Measurements from ENCODE around the gene ASPN. TPM values are rescaled to one million over a fixed set of nuclear protein-coding genes. Genes with fewer than 3 reads are reported as not detected.

Gene ASPN
- not detected for total RNA-seq
- total RNA-seq: 0 reads per million in 2 donors

GRCh38 chr9:92482329-92482728 lies at the start of gene ASPN:
Gene ASPN, minus strand, starts transcription at chr9:92482506.
- Mint-ChIP-seq H3K36me3 (ENCODE audit: low read depth) (no peaks in the 10 kb centered on the region), H3K4me1 (peaks cover 5% of the 10 kb centered on the region), H3K4me3 (no peak within 1 kb of the TSS), H3K27ac (no peak within 1 kb of the TSS), H3K27me3 (no peaks in the 10 kb centered on the region)
- ATAC-seq (no peak), DNase-seq (no peak)
- no peaks in the 10 kb centered on the region for H3K9me3 ChIP-seq (ENCODE audit: control insufficient read depth, low read length, poor library complexity, severe bottlenecking)

GRCh38 chr9:92530893-92531292 lies 48.6 kb upstream of the ASPN start:
- no peaks in the 10 kb centered on the region for H3K9me3 ChIP-seq (ENCODE audit: control insufficient read depth, low read length, poor library complexity, severe bottlenecking)
- Mint-ChIP-seq H3K4me3 (no peak overlapping the region), H3K4me1 (peaks cover 12% of the 10 kb centered on the region), H3K36me3 (ENCODE audit: low read depth) (no peaks in the 10 kb centered on the region), H3K27me3 (no peaks in the 10 kb centered on the region), H3K27ac (no peak overlapping the region)
- ATAC-seq: no peak
- no peak for DNase-seq

- DNase-seq (no peak), ATAC-seq (no peak)
- Mint-ChIP-seq H3K4me3 (no peak overlapping the region), H3K27me3 (no peaks in the 10 kb centered on the region), H3K4me1 (peaks cover 2% of the 10 kb centered on the region), H3K36me3 (ENCODE audit: low read depth) (no peaks in the 10 kb centered on the region), H3K27ac (no peak overlapping the region)
- no peaks in the 10 kb centered on the region for H3K9me3 ChIP-seq (ENCODE audit: control insufficient read depth, low read length, poor library complexity, severe bottlenecking)
Observed at GRCh38 chr9:92529124-92529523, 46.8 kb upstream of the ASPN start.

- no peak for DNase-seq
- no peaks in the 10 kb centered on the region for H3K9me3 ChIP-seq (ENCODE audit: control insufficient read depth, low read length, poor library complexity, severe bottlenecking)
- no peaks in the 10 kb centered on the region for H3K36me3 Mint-ChIP-seq (ENCODE audit: low read depth)
- H3K4me1 Mint-ChIP-seq: no peaks in the 10 kb centered on the region
- no peak overlapping the region for H3K27ac Mint-ChIP-seq
- no peaks in the 10 kb centered on the region for H3K27me3 Mint-ChIP-seq
- ATAC-seq: no peak
- no peak overlapping the region for H3K4me3 Mint-ChIP-seq
Observed at GRCh38 chr9:92528522-92528849, 46.2 kb upstream of the ASPN start.

- no peak for DNase-seq
- Mint-ChIP-seq H3K4me1 (no peaks in the 10 kb centered on the region), H3K27ac (no peak overlapping the region), H3K4me3 (no peak overlapping the region), H3K36me3 (ENCODE audit: low read depth) (no peaks in the 10 kb centered on the region), H3K27me3 (no peaks in the 10 kb centered on the region)
- no peak for ATAC-seq
- no peaks in the 10 kb centered on the region for H3K9me3 ChIP-seq (ENCODE audit: control insufficient read depth, low read length, poor library complexity, severe bottlenecking)
Observed at GRCh38 chr9:92527832-92528521, 45.7 kb upstream of the ASPN start.

GRCh38 chr9:92527291-92527828 lies 45.1 kb upstream of the ASPN start:
- no peaks in the 10 kb centered on the region for H3K9me3 ChIP-seq (ENCODE audit: control insufficient read depth, low read length, poor library complexity, severe bottlenecking)
- no peaks in the 10 kb centered on the region for H3K36me3 Mint-ChIP-seq (ENCODE audit: low read depth)
- no peaks in the 10 kb centered on the region for H3K4me1 Mint-ChIP-seq
- no peaks in the 10 kb centered on the region for H3K27me3 Mint-ChIP-seq
- ATAC-seq: no peak
- H3K4me3 Mint-ChIP-seq: no peak overlapping the region
- DNase-seq: no peak
- H3K27ac Mint-ChIP-seq: no peak overlapping the region

GRCh38 chr9:92525306-92525705 lies 43.0 kb upstream of the ASPN start:
- ATAC-seq (no peak), DNase-seq (no peak)
- Mint-ChIP-seq H3K27ac (no peak overlapping the region), H3K4me1 (no peaks in the 10 kb centered on the region), H3K36me3 (ENCODE audit: low read depth) (no peaks in the 10 kb centered on the region), H3K4me3 (no peak overlapping the region), H3K27me3 (no peaks in the 10 kb centered on the region)
- H3K9me3 ChIP-seq (ENCODE audit: control insufficient read depth, low read length, poor library complexity, severe bottlenecking): no peaks in the 10 kb centered on the region

- no peak overlapping the region for H3K27ac Mint-ChIP-seq
- no peaks in the 10 kb centered on the region for H3K4me1 Mint-ChIP-seq
- H3K27me3 Mint-ChIP-seq: no peaks in the 10 kb centered on the region
- H3K36me3 Mint-ChIP-seq (ENCODE audit: low read depth): no peaks in the 10 kb centered on the region
- ATAC-seq (no peak), DNase-seq (no peak)
- H3K4me3 Mint-ChIP-seq: no peak overlapping the region
- no peaks in the 10 kb centered on the region for H3K9me3 ChIP-seq (ENCODE audit: control insufficient read depth, low read length, poor library complexity, severe bottlenecking)
Observed at GRCh38 chr9:92524881-92525280, 42.6 kb upstream of the ASPN start.

GRCh38 chr9:92522983-92523970 lies 41.0 kb upstream of the ASPN start:
- no peak overlapping the region for H3K27ac Mint-ChIP-seq
- H3K9me3 ChIP-seq (ENCODE audit: control insufficient read depth, low read length, poor library complexity, severe bottlenecking): no peaks in the 10 kb centered on the region
- H3K4me1 Mint-ChIP-seq: no peaks in the 10 kb centered on the region
- H3K36me3 Mint-ChIP-seq (ENCODE audit: low read depth): no peaks in the 10 kb centered on the region
- ATAC-seq: no peak
- DNase-seq: no peak
- H3K4me3 Mint-ChIP-seq: no peak overlapping the region
- no peaks in the 10 kb centered on the region for H3K27me3 Mint-ChIP-seq

- no peaks in the 10 kb centered on the region for H3K9me3 ChIP-seq (ENCODE audit: control insufficient read depth, low read length, poor library complexity, severe bottlenecking)
- Mint-ChIP-seq H3K27ac (no peak overlapping the region), H3K4me3 (no peak overlapping the region), H3K4me1 (no peaks in the 10 kb centered on the region), H3K36me3 (ENCODE audit: low read depth) (no peaks in the 10 kb centered on the region), H3K27me3 (no peaks in the 10 kb centered on the region)
- DNase-seq (no peak), ATAC-seq (no peak)
Observed at GRCh38 chr9:92520837-92521236, 38.5 kb upstream of the ASPN start.

- DNase-seq (no peak), ATAC-seq (no peak)
- peaks cover 4% of the 10 kb centered on the region for H3K4me1 Mint-ChIP-seq
- H3K36me3 Mint-ChIP-seq (ENCODE audit: low read depth): peaks cover 2% of the 10 kb centered on the region
- no peak overlapping the region for H3K27ac Mint-ChIP-seq
- H3K9me3 ChIP-seq (ENCODE audit: control insufficient read depth, low read length, poor library complexity, severe bottlenecking): no peaks in the 10 kb centered on the region
- no peak overlapping the region for H3K4me3 Mint-ChIP-seq
- no peaks in the 10 kb centered on the region for H3K27me3 Mint-ChIP-seq
Observed at GRCh38 chr9:92518199-92518598, 35.9 kb upstream of the ASPN start.

- Mint-ChIP-seq H3K27me3 (no peaks in the 10 kb centered on the region), H3K4me3 (no peak overlapping the region), H3K4me1 (peaks cover 4% of the 10 kb centered on the region), H3K36me3 (ENCODE audit: low read depth) (peaks cover 2% of the 10 kb centered on the region), H3K27ac (no peak overlapping the region)
- DNase-seq (no peak), ATAC-seq (no peak)
- H3K9me3 ChIP-seq (ENCODE audit: control insufficient read depth, low read length, poor library complexity, severe bottlenecking): no peaks in the 10 kb centered on the region
Observed at GRCh38 chr9:92517046-92517445, 34.7 kb upstream of the ASPN start.

- peaks cover 4% of the 10 kb centered on the region for H3K4me1 Mint-ChIP-seq
- H3K36me3 Mint-ChIP-seq (ENCODE audit: low read depth): peaks cover 2% of the 10 kb centered on the region
- no peak for DNase-seq
- H3K27me3 Mint-ChIP-seq: no peaks in the 10 kb centered on the region
- H3K27ac Mint-ChIP-seq: no peak overlapping the region
- no peak overlapping the region for H3K4me3 Mint-ChIP-seq
- no peaks in the 10 kb centered on the region for H3K9me3 ChIP-seq (ENCODE audit: control insufficient read depth, low read length, poor library complexity, severe bottlenecking)
- ATAC-seq: no peak
Observed at GRCh38 chr9:92516521-92516920, 34.2 kb upstream of the ASPN start.

Measured in T-helper 17 cell (primary cell).